ENCODE data around the gene ARMH4. TPM values are rescaled to one million over a fixed set of nuclear protein-coding genes. Genes with fewer than 3 reads are reported as not detected.

Gene ARMH4
- total RNA-seq, 1 experiment from 2014 or later: 1.7 TPM

- no peak for DNase-seq (ENCODE audit: low spot score)
Measured at GRCh38 chr14:58099682-58100081, 52.3 kb downstream of the ARMH4 start.

GRCh38 chr14:58098507-58098906 lies 53.5 kb downstream of the ARMH4 start:
- no peak for DNase-seq (ENCODE audit: low spot score)

GRCh38 chr14:58096731-58097130 lies 55.3 kb downstream of the ARMH4 start:
- no peak for DNase-seq (ENCODE audit: low spot score)

- DNase-seq (ENCODE audit: low spot score): no peak
Measured at GRCh38 chr14:58091883-58092630, 60.0 kb downstream of the ARMH4 start.

GRCh38 chr14:58089612-58090011 lies 62.4 kb downstream of the ARMH4 start:
- DNase-seq (ENCODE audit: low spot score): no peak

GRCh38 chr14:58088961-58089360 lies 63.1 kb downstream of the ARMH4 start:
- no peak for DNase-seq (ENCODE audit: low spot score)

- no peak for DNase-seq (ENCODE audit: low spot score)
Measured at GRCh38 chr14:58085877-58086276, 66.1 kb downstream of the ARMH4 start.

- DNase-seq (ENCODE audit: low spot score): peak; percentile 76
Measured at GRCh38 chr14:58082491-58083098, 69.4 kb downstream of the ARMH4 start.

- no peak for DNase-seq (ENCODE audit: low spot score)
Measured at GRCh38 chr14:58082011-58082410, 70.0 kb downstream of the ARMH4 start.

GRCh38 chr14:58078471-58078870 lies 73.5 kb downstream of the ARMH4 start:
- no peak for DNase-seq (ENCODE audit: low spot score)

- peak; percentile 71 for DNase-seq (ENCODE audit: low spot score)
Measured at GRCh38 chr14:58078068-58078467, 73.9 kb downstream of the ARMH4 start.

GRCh38 chr14:58077621-58078020 lies 74.4 kb downstream of the ARMH4 start:
- no peak for DNase-seq (ENCODE audit: low spot score)

GRCh38 chr14:58073516-58073915 lies 78.5 kb downstream of the ARMH4 start:
- no peak for DNase-seq (ENCODE audit: low spot score)

GRCh38 chr14:58072288-58073071 lies 79.5 kb downstream of the ARMH4 start:
- peak; percentile 73 for DNase-seq (ENCODE audit: low spot score)

GRCh38 chr14:58071341-58071740 lies 80.7 kb downstream of the ARMH4 start:
- no peak for DNase-seq (ENCODE audit: low spot score)

- DNase-seq (ENCODE audit: low spot score): no peak
Measured at GRCh38 chr14:58068306-58068705, 83.7 kb downstream of the ARMH4 start.

- DNase-seq (ENCODE audit: low spot score): no peak
Measured at GRCh38 chr14:58066115-58066514, 85.9 kb downstream of the ARMH4 start.

- DNase-seq (ENCODE audit: low spot score): no peak
Measured at GRCh38 chr14:58061581-58061980, 90.4 kb downstream of the ARMH4 start.

GRCh38 chr14:58060898-58061297 lies 91.1 kb downstream of the ARMH4 start:
- no peak for DNase-seq (ENCODE audit: low spot score)

- DNase-seq (ENCODE audit: low spot score): no peak
Measured at GRCh38 chr14:58060077-58060476, 91.9 kb downstream of the ARMH4 start.

- DNase-seq (ENCODE audit: low spot score): no peak
Measured at GRCh38 chr14:58059126-58059525, 92.9 kb downstream of the ARMH4 start.

- DNase-seq (ENCODE audit: low spot score): no peak
Measured at GRCh38 chr14:58055497-58056010, 96.5 kb downstream of the ARMH4 start.

- no peak for DNase-seq (ENCODE audit: low spot score)
Measured at GRCh38 chr14:58054100-58054499, 97.9 kb downstream of the ARMH4 start.
